K562 (cell line): ENCODE measurements around the gene MKRN3. TPM values are rescaled to one million over a fixed set of nuclear protein-coding genes. Genes with fewer than 3 reads are reported as not detected.

Experiments used
- ARID2 ChIP-seq: fragments of 450-650 bp; IDR thresholded peaks from 2 replicates; pipeline ENCODE4 v1.6.1; 2017; ENCODE audit warnings: antibody characterized with exemption, mild to moderate bottlenecking
- CBFA2T3 ChIP-seq: fragments of 450-650 bp; IDR thresholded peaks from 2 replicates; pipeline ENCODE4 v1.6.1; 2017
- ESRRB ChIP-seq: fragments of 250-450 bp; sonication (Bioruptor Pico); IDR thresholded peaks from 2 replicates; pipeline ENCODE4 v1.5.0; 2020; ENCODE audit warnings: mild to moderate bottlenecking, moderate library complexity, borderline replicate concordance
- FIP1L1 ChIP-seq: fragments of 200-400 bp; formaldehyde crosslinking; IDR thresholded peaks from 2 replicates; pipeline ENCODE4 v1.6.1; 2018; ENCODE audit warnings: mild to moderate bottlenecking, low read depth, low read length; ENCODE audit not compliant: poor library complexity, severe bottlenecking
- HEY1 ChIP-seq: fragments of 250-450 bp; sonication (Bioruptor Pico); IDR thresholded peaks from 2 replicates; pipeline ENCODE4 v1.5.0; 2020; ENCODE audit warnings: mild to moderate bottlenecking, moderate library complexity, borderline replicate concordance
- KAT8 ChIP-seq: fragments of 450-650 bp; IDR thresholded peaks from 2 replicates; pipeline ENCODE4 v1.6.1; 2016; ENCODE audit warnings: low read depth, mild to moderate bottlenecking
- MAFF ChIP-seq: IDR thresholded peaks from 2 replicates; pipeline ENCODE4 v1.6.1; 2012; ENCODE audit warnings: low read length, improper control_type of control experiment
- MED1 ChIP-seq: sonication (generic); formaldehyde crosslinking; IDR thresholded peaks from 2 replicates; pipeline ENCODE4 v1.8.1; 2023; ENCODE audit warnings: missing genetic modification reagents, borderline replicate concordance
- MTA3 ChIP-seq: fragments of 450-650 bp; formaldehyde crosslinking; IDR thresholded peaks from 2 replicates; pipeline ENCODE4 v1.6.1; 2017; ENCODE audit warnings: mild to moderate bottlenecking, borderline replicate concordance
- NCOA4 ChIP-seq: fragments of 450-650 bp; IDR thresholded peaks from 2 replicates; pipeline ENCODE4 v1.6.1; 2018; ENCODE audit warnings: mild to moderate bottlenecking; ENCODE audit not compliant: partially characterized antibody
- NELFE ChIP-seq: IDR thresholded peaks from 2 replicates; pipeline ENCODE4 v1.6.1; 2011; ENCODE audit warnings: mild to moderate bottlenecking; ENCODE audit not compliant: insufficient read depth, insufficient read length
- PCBP2 ChIP-seq: fragments of 200-400 bp; formaldehyde crosslinking; IDR thresholded peaks from 2 replicates; pipeline ENCODE4 v1.6.1; 2018; ENCODE audit warnings: low read length, low read depth, mild to moderate bottlenecking, moderate library complexity; ENCODE audit not compliant: poor library complexity, severe bottlenecking
- STAG1 ChIP-seq: sonication (generic); formaldehyde crosslinking; IDR thresholded peaks from 2 replicates; pipeline ENCODE4 v1.5.0; 2020; ENCODE audit warnings: missing genetic modification reagents, borderline replicate concordance
- ZBTB7A ChIP-seq: IDR thresholded peaks from 2 replicates; pipeline ENCODE4 v1.6.1; 2011; ENCODE audit warnings: low read depth, mild to moderate bottlenecking, low read length, moderate library complexity, borderline replicate concordance; ENCODE audit not compliant: control insufficient read depth
- ZNF121 ChIP-seq: sonication (generic); formaldehyde crosslinking; conservative IDR thresholded peaks from 2 replicates; pipeline ENCODE4 v1.8.0; 2022; ENCODE audit warnings: missing genetic modification reagents
- ZNF561 ChIP-seq: fragments of 450-650 bp; formaldehyde crosslinking; conservative IDR thresholded peaks from 2 replicates; pipeline ENCODE4 v1.4.0; 2020; ENCODE audit warnings: mild to moderate bottlenecking, moderate library complexity
- ZNF76 ChIP-seq: fragments of 250-450 bp; sonication (Bioruptor Pico); IDR thresholded peaks from 2 replicates; pipeline ENCODE4 v1.4.0; 2020; ENCODE audit warnings: mild to moderate bottlenecking, moderate library complexity, borderline replicate concordance
- ZNF77 ChIP-seq: fragments of 250-450 bp; sonication (Bioruptor Pico); IDR thresholded peaks from 2 replicates; pipeline ENCODE4 v1.5.0; 2020
- polyA plus RNA-seq, 8 experiments: library from polyadenylated mRNA; depleted of rRNA in 4 of 8; stranded (reverse) in 5 of 8; unstranded in 3 of 8; fragments of >200 nt; fragmentation: Nextera tagmentation in 2 of 8; fragmentation: Illumina TruSeq in 1 of 8; extraction: Ambion mirVana in 2 of 8; extraction: Trizol in 1 of 8; gene quantifications; 2 replicates each; pipeline versions ENCODE4 v1.2.1 to v1.2.3, GENCODE V29; 2011 to 2014; ENCODE audit warnings: inconsistent platforms in 1 of 8, missing spikeins in 1 of 8
- total RNA-seq, 7 experiments: library from RNA; depleted of rRNA in 6 of 7; stranded (reverse); fragments of >200 nt in 6 of 7; fragmentation: Illumina TruSeq in 2 of 7; extraction: Trizol in 2 of 7; gene quantifications; 2 replicates each; pipeline versions ENCODE4 v1.2.1 to v1.2.3, GENCODE V29; 2011 to 2021; ENCODE audit warnings: low replicate concordance in 1 of 7
- TF ChIP-seq, protein P1 (sequence below), 2 experiments: fragments of 450-650 bp in 1 of 2; sonication (generic) in 1 of 2; formaldehyde crosslinking in 1 of 2; IDR thresholded peaks in 1 of 2; conservative IDR thresholded peaks in 1 of 2; 2 replicates each; pipeline versions ENCODE4 v1.6.1 to v1.8.1; 2016 to 2023; ENCODE audit warnings: mild to moderate bottlenecking in 2 of 2, moderate library complexity in 2 of 2, inconsistent platforms in 1 of 2, missing genetic modification reagents in 1 of 2
- TF ChIP-seq, protein P2 (sequence below): IDR thresholded peaks from 2 replicates; pipeline ENCODE4 v1.6.1; 2012; ENCODE audit warnings: low read depth, low read length, improper control_type of control experiment, borderline replicate concordance
- TF ChIP-seq, protein P3 (sequence below): fragments of 450-650 bp; IDR thresholded peaks from 2 replicates; pipeline ENCODE4 v1.6.1; 2017; ENCODE audit warnings: mild to moderate bottlenecking, moderate library complexity
- TF ChIP-seq, protein P4 (sequence below), 2 experiments: IDR thresholded peaks in 1 of 2; conservative IDR thresholded peaks in 1 of 2; 2 replicates each; pipeline ENCODE4 v1.6.1; 2016; ENCODE audit warnings: low read depth in 2 of 2, mild to moderate bottlenecking in 1 of 2, missing compliant biosample characterization in 1 of 2, missing genetic modification characterization in 1 of 2, moderate library complexity in 1 of 2

Gene MKRN3
- total and polyA plus RNA-seq, 9 of the 15 experiments (the other 6 are each of a cell fraction or from before 2014, with no cell fraction given): 6.5 to 33.4 (median 25.1) TPM

- TF ChIP-seq KAT8 (no peak), ZNF121 (CRISPR knock-in tag) (no peak), MED1 (CRISPR knock-in tag) (no peak), ZNF77 (CRISPR knock-in tag) (no peak), FIP1L1 (no peak), HEY1 (CRISPR knock-in tag) (no peak), MAFF (no peak), PCBP2 (no peak), ESRRB (no peak), ZNF76 (no peak), ZBTB7A (no peak), NCOA4 (no peak), NELFE (no peak), ARID2 (no peak), ZNF561 (CRISPR knock-in tag) (no peak), MTA3 (no peak), STAG1 (CRISPR knock-in tag) (no peak), CBFA2T3 (peak; percentile 31)
- TF ChIP-seq, protein P1, sequence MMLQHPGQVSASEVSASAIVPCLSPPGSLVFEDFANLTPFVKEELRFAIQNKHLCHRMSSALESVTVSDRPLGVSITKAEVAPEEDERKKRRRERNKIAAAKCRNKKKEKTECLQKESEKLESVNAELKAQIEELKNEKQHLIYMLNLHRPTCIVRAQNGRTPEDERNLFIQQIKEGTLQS (IDR thresholded peaks at IDR 0.05): no peak
- TF ChIP-seq, protein P1 (CRISPR knock-in tag; conservative IDR thresholded peaks at IDR 0.05): no peak
- TF ChIP-seq, protein P2, sequence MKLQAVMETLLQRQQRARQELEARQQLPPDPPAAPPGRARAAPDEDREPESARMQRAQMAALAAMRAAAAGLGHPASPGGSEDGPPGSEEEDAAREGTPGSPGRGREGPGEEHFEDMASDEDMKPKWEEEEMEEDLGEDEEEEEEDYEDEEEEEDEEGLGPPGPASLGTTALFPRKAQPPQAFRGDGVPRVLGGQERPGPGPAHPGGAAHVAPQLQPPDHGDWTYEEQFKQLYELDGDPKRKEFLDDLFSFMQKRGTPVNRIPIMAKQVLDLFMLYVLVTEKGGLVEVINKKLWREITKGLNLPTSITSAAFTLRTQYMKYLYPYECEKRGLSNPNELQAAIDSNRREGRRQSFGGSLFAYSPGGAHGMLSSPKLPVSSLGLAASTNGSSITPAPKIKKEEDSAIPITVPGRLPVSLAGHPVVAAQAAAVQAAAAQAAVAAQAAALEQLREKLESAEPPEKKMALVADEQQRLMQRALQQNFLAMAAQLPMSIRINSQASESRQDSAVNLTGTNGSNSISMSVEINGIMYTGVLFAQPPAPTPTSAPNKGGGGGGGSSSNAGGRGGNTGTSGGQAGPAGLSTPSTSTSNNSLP: no peak
- TF ChIP-seq, protein P3, sequence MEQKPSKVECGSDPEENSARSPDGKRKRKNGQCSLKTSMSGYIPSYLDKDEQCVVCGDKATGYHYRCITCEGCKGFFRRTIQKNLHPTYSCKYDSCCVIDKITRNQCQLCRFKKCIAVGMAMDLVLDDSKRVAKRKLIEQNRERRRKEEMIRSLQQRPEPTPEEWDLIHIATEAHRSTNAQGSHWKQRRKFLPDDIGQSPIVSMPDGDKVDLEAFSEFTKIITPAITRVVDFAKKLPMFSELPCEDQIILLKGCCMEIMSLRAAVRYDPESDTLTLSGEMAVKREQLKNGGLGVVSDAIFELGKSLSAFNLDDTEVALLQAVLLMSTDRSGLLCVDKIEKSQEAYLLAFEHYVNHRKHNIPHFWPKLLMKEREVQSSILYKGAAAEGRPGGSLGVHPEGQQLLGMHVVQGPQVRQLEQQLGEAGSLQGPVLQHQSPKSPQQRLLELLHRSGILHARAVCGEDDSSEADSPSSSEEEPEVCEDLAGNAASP: no peak
- TF ChIP-seq, protein P4, sequence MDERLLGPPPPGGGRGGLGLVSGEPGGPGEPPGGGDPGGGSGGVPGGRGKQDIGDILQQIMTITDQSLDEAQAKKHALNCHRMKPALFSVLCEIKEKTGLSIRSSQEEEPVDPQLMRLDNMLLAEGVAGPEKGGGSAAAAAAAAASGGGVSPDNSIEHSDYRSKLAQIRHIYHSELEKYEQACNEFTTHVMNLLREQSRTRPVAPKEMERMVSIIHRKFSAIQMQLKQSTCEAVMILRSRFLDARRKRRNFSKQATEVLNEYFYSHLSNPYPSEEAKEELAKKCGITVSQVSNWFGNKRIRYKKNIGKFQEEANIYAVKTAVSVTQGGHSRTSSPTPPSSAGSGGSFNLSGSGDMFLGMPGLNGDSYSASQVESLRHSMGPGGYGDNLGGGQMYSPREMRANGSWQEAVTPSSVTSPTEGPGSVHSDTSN (CRISPR knock-in tag; IDR thresholded peaks at IDR 0.05; ENCODE audit: low read depth): no peak
- TF ChIP-seq, protein P4 (tag; conservative IDR thresholded peaks at IDR 0.05; ENCODE audit: low read depth): 0 out of 2 replicates have a peak, but pooled peaks have one; percentile 22
Observed at GRCh38 chr15:23536659-23537058, 28.8 kb upstream of the MKRN3 start (continued).
